GM18507 (cell line): ENCODE data around the gene JAKMIP1.
"Not testable (repeated sequence)": the region's sequence is repeated elsewhere in the genome, so short reads cannot be mapped to it uniquely, and the experiment has no call there.

Experiments
- DNase-seq: peaks from one replicate; pipeline ENCODE4 v3.0.0; 2011; ENCODE audit warnings: low read depth; ENCODE audit not compliant: insufficient read length; ENCODE audit errors: extremely low spot score
- FAIRE-seq: peaks from 2 replicates; lab custom pipeline; 2011; peaks lifted over from hg19 to GRCh38; lab: Jason Lieb, UNC

The JAKMIP1 gene

GRCh38 chr4:6229671-6230501 is 29.5 kb upstream of the JAKMIP1 start:
- DNase-seq (no peak), FAIRE-seq (no peak)

GRCh38 chr4:6229095-6229494 is 28.7 kb upstream of the JAKMIP1 start:
- DNase-seq: no peak
- FAIRE-seq: no peak

GRCh38 chr4:6228158-6229067 is 28.1 kb upstream of the JAKMIP1 start:
- FAIRE-seq: no peak
- DNase-seq: no peak

GRCh38 chr4:6227412-6228157 is 27.2 kb upstream of the JAKMIP1 start:
- FAIRE-seq: no peak

GRCh38 chr4:6226506-6226905 is 26.2 kb upstream of the JAKMIP1 start:
- FAIRE-seq (no peak), DNase-seq (no peak)

More at GRCh38 chr4:6227412-6228157, 27.2 kb upstream of the JAKMIP1 start:
- DNase-seq: no peak

GRCh38 chr4:6225469-6225868 is 25.1 kb upstream of the JAKMIP1 start:
- no peak for DNase-seq
- FAIRE-seq: peak; percentile 26

- FAIRE-seq (no peak), DNase-seq (no peak)
Observed at GRCh38 chr4:6224735-6225134, 24.4 kb upstream of the JAKMIP1 start.

GRCh38 chr4:6222761-6223292 is 22.5 kb upstream of the JAKMIP1 start:
- FAIRE-seq: no peak
- DNase-seq: no peak

- DNase-seq (no peak), FAIRE-seq (no peak)
Observed at GRCh38 chr4:6221851-6222760, 21.8 kb upstream of the JAKMIP1 start.

GRCh38 chr4:6221301-6221850 is 21.0 kb upstream of the JAKMIP1 start:
- DNase-seq (no peak), FAIRE-seq (no peak)

GRCh38 chr4:6217716-6218381 is 17.5 kb upstream of the JAKMIP1 start:
- FAIRE-seq (peak; percentile 65), DNase-seq (no peak)

GRCh38 chr4:6216588-6216987 is 16.2 kb upstream of the JAKMIP1 start:
- DNase-seq (no peak), FAIRE-seq (no peak)

GRCh38 chr4:6209921-6210320 is 9.6 kb upstream of the JAKMIP1 start:
- no peak for FAIRE-seq
- no peak for DNase-seq

GRCh38 chr4:6209291-6209690 is 8.9 kb upstream of the JAKMIP1 start:
- FAIRE-seq: not testable (repeated sequence)

GRCh38 chr4:6208416-6208815 is 8.1 kb upstream of the JAKMIP1 start:
- DNase-seq (no peak), FAIRE-seq (no peak)

More at GRCh38 chr4:6209291-6209690, 8.9 kb upstream of the JAKMIP1 start:
- DNase-seq: not testable (repeated sequence)

GRCh38 chr4:6207602-6208001 is 7.3 kb upstream of the JAKMIP1 start:
- DNase-seq: no peak
- no peak for FAIRE-seq

- no peak for FAIRE-seq
- no peak for DNase-seq
Observed at GRCh38 chr4:6206771-6207290, 6.5 kb upstream of the JAKMIP1 start.
